Stimulated activated CD4-positive, alpha-beta T cell treated with anti-CD3 and anti-CD28 coated beads, TNF-alpha, amount 100 ng/mL, for 24 hours (primary cell): Measurements from ENCODE around the gene ZNF213.
A peak's percentile ranks its signal among the peaks of the same experiment; 100 is the strongest.
"Not testable (repeated sequence)": the region's sequence is repeated elsewhere in the genome, so short reads cannot be mapped to it uniquely, and the experiment has no call there.

ENCODE experiments used
- DNase-seq, 3 experiments: peaks; one replicate each; pipeline ENCODE4 v3.0.0-alpha.2; 2020; ENCODE audit warnings: low read depth in 3 of 3

ZNF213 gene

GRCh38 chr16:3170440-3171180 is 35.8 kb downstream of the ZNF213 start:
- no peak for DNase-seq

GRCh38 chr16:3171181-3171854 is 36.5 kb downstream of the ZNF213 start:
- DNase-seq, result no peak

GRCh38 chr16:3171855-3172593 is 37.2 kb downstream of the ZNF213 start:
- DNase-seq, result peak in 1 of 3 experiments; percentile 72

- no peak for DNase-seq
Observed at GRCh38 chr16:3173892-3174617, 39.2 kb downstream of the ZNF213 start.

GRCh38 chr16:3174618-3175148 is 39.9 kb downstream of the ZNF213 start:
- DNase-seq, result no peak

GRCh38 chr16:3175157-3176093 is 40.6 kb downstream of the ZNF213 start:
- peak in 1 of 3 experiments; percentile 71 for DNase-seq

- DNase-seq, result no peak
Observed at GRCh38 chr16:3179651-3180050, 44.8 kb downstream of the ZNF213 start.

- no peak for DNase-seq
Observed at GRCh38 chr16:3180445-3180878, 45.6 kb downstream of the ZNF213 start.

GRCh38 chr16:3182293-3182607 is 47.4 kb downstream of the ZNF213 start:
- not testable (repeated sequence) for DNase-seq

GRCh38 chr16:3182608-3183444 is 48.0 kb downstream of the ZNF213 start:
- DNase-seq, result peak in 2 of 3 experiments; percentile 55 to 74

- DNase-seq, result no peak
Observed at GRCh38 chr16:3183445-3184139, 48.8 kb downstream of the ZNF213 start.

- DNase-seq, result no peak
Observed at GRCh38 chr16:3186946-3187690, 52.3 kb downstream of the ZNF213 start.

- DNase-seq, result peak; percentile 46 to 85 (median 55)
Observed at GRCh38 chr16:3187798-3188674, 53.2 kb downstream of the ZNF213 start, which contains the start of gene OR1F1. Gene OR1F1, plus strand, starts transcription at chr16:3188204.

- DNase-seq, result no peak
Observed at GRCh38 chr16:3188675-3188924, 53.8 kb downstream of the ZNF213 start.

- peak in 2 of 3 experiments; percentile 52 to 75 for DNase-seq
Observed at GRCh38 chr16:3188925-3189825, 54.3 kb downstream of the ZNF213 start.

GRCh38 chr16:3189869-3190268 is 55.0 kb downstream of the ZNF213 start:
- DNase-seq, result no peak
